K562 (cell line): ENCODE measurements around the gene WNT2. TPM values are rescaled to one million over a fixed set of nuclear protein-coding genes. Genes with fewer than 3 reads are reported as not detected.

Source experiments
- ATAC-seq: fragments of 200-7000 bp; cut with Tn5 transposase; 3 replicates; pipeline ENCODE4 v1.9.1; 2020; ENCODE audit warnings: moderate library complexity
- BruUV-seq: library from RNA; stranded (reverse); fragments of 400-500 nt; replicated peaks from 2 replicates; lab custom pipeline; 2021; lab: Mats Ljungman, UMichigan
- CTCF ChIA-PET: fragments of 300-600 bp; formaldehyde crosslinking; extraction: SDS; loops from one replicate; lab custom pipeline; 2021; ENCODE audit warnings: low intra/inter-chr PET ratio; lab: Yijun Ruan, JAX
- POLR2A ChIA-PET: fragments of 300-600, 350-650 bp; sonication (Branson Sonifier 250); formaldehyde crosslinking; extraction: SDS; loops from one replicate; lab custom pipeline; 2021; ENCODE audit warnings: antibody characterized with exemption, inconsistent platforms; lab: Yijun Ruan, JAX
- DNase-seq, 4 experiments: peaks; one replicate each; pipeline versions ENCODE4 v3.0.0 to v3.0.0-alpha.2; 2011 to 2018; ENCODE audit warnings: low spot score in 3 of 4, mixed read lengths in 3 of 4; ENCODE audit errors: extremely low read depth in 1 of 4
- FAIRE-seq: peaks from 2 replicates; lab custom pipeline; 2011; peaks lifted over from hg19 to GRCh38; lab: Jason Lieb, UNC
- H2AFZ ChIP-seq: 2 replicates; pipeline ENCODE4 v1.6.0; 2011; ENCODE audit warnings: low read depth, low read length, control low read depth, inconsistent platforms
- H3K27ac ChIP-seq: fragments of 200-600 bp; 3 replicates; pipeline ENCODE4 v1.8.0; 2011; ENCODE audit warnings: low read depth, mild to moderate bottlenecking, control low read depth, inconsistent platforms, low read length, moderate library complexity, mixed read lengths; ENCODE audit errors: extremely low read depth
- H3K27me3 ChIP-seq, 2 experiments: fragments of 300-600 bp in 1 of 2; 2 replicates in 1 of 2; 3 replicates in 1 of 2; pipeline versions ENCODE4 v1.6.0 to v1.8.0; 2011; ENCODE audit warnings: inconsistent platforms in 2 of 2, low read length in 2 of 2, mild to moderate bottlenecking in 1 of 2, mixed read lengths in 1 of 2, moderate library complexity in 1 of 2; ENCODE audit not compliant: control insufficient read depth in 2 of 2, insufficient read depth in 2 of 2
- H3K36me3 ChIP-seq: fragments of 300-600 bp; 3 replicates; pipeline ENCODE4 v1.8.0; 2011; ENCODE audit warnings: mild to moderate bottlenecking, low read length, inconsistent platforms; ENCODE audit not compliant: control insufficient read depth, insufficient read depth
- H3K4me1 ChIP-seq, 2 experiments: fragments of 200-600 bp in 1 of 2; replicated peaks in 1 of 2; 2 replicates in 1 of 2; 3 replicates in 1 of 2; pipeline versions ENCODE4 v1.5.1 to v1.8.0; 2011; ENCODE audit warnings: inconsistent platforms in 2 of 2, low read length in 2 of 2, mild to moderate bottlenecking in 1 of 2, mixed read lengths in 1 of 2, moderate library complexity in 1 of 2; ENCODE audit not compliant: control insufficient read depth in 2 of 2, insufficient read depth in 2 of 2
- H3K4me2 ChIP-seq: 2 replicates; pipeline ENCODE4 v1.6.1; 2011; ENCODE audit warnings: low read length, control low read depth, inconsistent platforms, mixed read lengths; ENCODE audit not compliant: insufficient read depth
- H3K4me3 ChIP-seq: fragments of 200-600 bp; sonication (generic), shearing (Covaris generic); 2 replicates; pipeline ENCODE4 v1.5.1; 2016; ENCODE audit warnings: control low read depth, inconsistent platforms
- H3K79me2 ChIP-seq: fragments of 200-600 bp; 3 replicates; pipeline ENCODE4 v1.8.0; 2011; ENCODE audit warnings: low read length, inconsistent platforms; ENCODE audit not compliant: control insufficient read depth, insufficient read depth
- H3K9ac ChIP-seq, 2 experiments: 2 replicates each; pipeline versions ENCODE4 v1.6.0 to v1.6.1; 2011; ENCODE audit warnings: low read depth in 2 of 2, low read length in 2 of 2, control low read depth in 1 of 2, inconsistent platforms in 1 of 2, mild to moderate bottlenecking in 1 of 2, mixed read lengths in 1 of 2; ENCODE audit not compliant: insufficient read depth in 1 of 2
- H3K9me1 ChIP-seq: one replicate; pipeline ENCODE4 v1.6.0; 2011; ENCODE audit warnings: inconsistent platforms, mild to moderate bottlenecking, low read length, moderate library complexity; ENCODE audit not compliant: control insufficient read depth, insufficient read depth
- H3K9me3 ChIP-seq: replicated peaks from 2 replicates; pipeline ENCODE4 v1.5.1; 2011; ENCODE audit warnings: low read depth, low read length, inconsistent platforms; ENCODE audit not compliant: control insufficient read depth, insufficient read depth
- H4K20me1 ChIP-seq: replicated peaks from 2 replicates; pipeline ENCODE4 v1.6.1; 2011; ENCODE audit warnings: low read length, inconsistent platforms, mixed read lengths; ENCODE audit not compliant: control insufficient read depth, insufficient read depth
- CTBP1 ChIP-seq: fragments of 450-650 bp; IDR thresholded peaks from 2 replicates; pipeline ENCODE4 v1.6.1; 2016; ENCODE audit warnings: borderline replicate concordance
- RAD21 ChIP-seq, 2 experiments: fragments of 250-450 bp in 1 of 2; fragments of 450-650 bp in 1 of 2; sonication (Bioruptor Pico) in 1 of 2; formaldehyde crosslinking in 1 of 2; IDR thresholded peaks in 1 of 2; conservative IDR thresholded peaks in 1 of 2; 2 replicates each; pipeline versions ENCODE4 v1.4.0 to v1.8.0; 2020 to 2022; ENCODE audit warnings: mild to moderate bottlenecking in 2 of 2, moderate library complexity in 1 of 2
- WGBS: fragments of 100-300 bp; shearing (Covaris generic); methylation state at CpG from one replicate; pipeline ENCODE4 v1.1.6; 2016; ENCODE audit warnings: low coverage, mixed read lengths; ENCODE audit not compliant: insufficient coverage; ENCODE audit errors: missing lambda C conversion rate; 5-methylcytosine and 5-hydroxymethylcytosine counted together
- in situ Hi-C: fragments of 300-500 bp; cut with MboI; formaldehyde crosslinking; loops from 4 replicates; pipeline ENCODE4 v1.15.0; 2018; ENCODE audit warnings: inconsistent platforms, mixed read lengths
- intact Hi-C: fragments of 100-400 bp; cut with micrococcal nuclease; formaldehyde crosslinking; loops from 2 replicates; pipeline ENCODE4 v1.14.2; 2022
- polyA plus RNA-seq, 8 experiments: library from polyadenylated mRNA; depleted of rRNA in 4 of 8; stranded (reverse) in 5 of 8; unstranded in 3 of 8; fragments of >200 nt; fragmentation: Nextera tagmentation in 2 of 8; fragmentation: Illumina TruSeq in 1 of 8; extraction: Ambion mirVana in 2 of 8; extraction: Trizol in 1 of 8; gene quantifications; 2 replicates each; pipeline versions ENCODE4 v1.2.1 to v1.2.3, GENCODE V29; 2011 to 2014; ENCODE audit warnings: inconsistent platforms in 1 of 8, missing spikeins in 1 of 8
- total RNA-seq, 7 experiments: library from RNA; depleted of rRNA in 6 of 7; stranded (reverse); fragments of >200 nt in 6 of 7; fragmentation: Illumina TruSeq in 2 of 7; extraction: Trizol in 2 of 7; gene quantifications; 2 replicates each; pipeline versions ENCODE4 v1.2.1 to v1.2.3, GENCODE V29; 2011 to 2021; ENCODE audit warnings: low replicate concordance in 1 of 7
- TF ChIP-seq, protein P1 (sequence below): fragments of 250-450 bp; sonication (Bioruptor Pico); IDR thresholded peaks from 2 replicates; pipeline ENCODE4 v1.4.0; 2020
- TF ChIP-seq, protein P2 (sequence below), 3 experiments: IDR thresholded peaks in 2 of 3; conservative IDR thresholded peaks in 1 of 3; 2 replicates each; pipeline ENCODE4 v1.5.1; 2011 to 2012; ENCODE audit warnings: low read length in 3 of 3, mild to moderate bottlenecking in 3 of 3, control low read depth in 2 of 3, improper control_type of control experiment in 1 of 3, inconsistent platforms in 1 of 3, low read depth in 1 of 3, mixed read lengths in 1 of 3, moderate library complexity in 1 of 3; ENCODE audit not compliant: insufficient read depth in 2 of 3

The WNT2 gene
- total and polyA plus RNA-seq, 9 of the 15 experiments (the other 6 are each of a cell fraction or from before 2014, with no cell fraction given) = 0.04 TPM; not detected in 8

DNA sequence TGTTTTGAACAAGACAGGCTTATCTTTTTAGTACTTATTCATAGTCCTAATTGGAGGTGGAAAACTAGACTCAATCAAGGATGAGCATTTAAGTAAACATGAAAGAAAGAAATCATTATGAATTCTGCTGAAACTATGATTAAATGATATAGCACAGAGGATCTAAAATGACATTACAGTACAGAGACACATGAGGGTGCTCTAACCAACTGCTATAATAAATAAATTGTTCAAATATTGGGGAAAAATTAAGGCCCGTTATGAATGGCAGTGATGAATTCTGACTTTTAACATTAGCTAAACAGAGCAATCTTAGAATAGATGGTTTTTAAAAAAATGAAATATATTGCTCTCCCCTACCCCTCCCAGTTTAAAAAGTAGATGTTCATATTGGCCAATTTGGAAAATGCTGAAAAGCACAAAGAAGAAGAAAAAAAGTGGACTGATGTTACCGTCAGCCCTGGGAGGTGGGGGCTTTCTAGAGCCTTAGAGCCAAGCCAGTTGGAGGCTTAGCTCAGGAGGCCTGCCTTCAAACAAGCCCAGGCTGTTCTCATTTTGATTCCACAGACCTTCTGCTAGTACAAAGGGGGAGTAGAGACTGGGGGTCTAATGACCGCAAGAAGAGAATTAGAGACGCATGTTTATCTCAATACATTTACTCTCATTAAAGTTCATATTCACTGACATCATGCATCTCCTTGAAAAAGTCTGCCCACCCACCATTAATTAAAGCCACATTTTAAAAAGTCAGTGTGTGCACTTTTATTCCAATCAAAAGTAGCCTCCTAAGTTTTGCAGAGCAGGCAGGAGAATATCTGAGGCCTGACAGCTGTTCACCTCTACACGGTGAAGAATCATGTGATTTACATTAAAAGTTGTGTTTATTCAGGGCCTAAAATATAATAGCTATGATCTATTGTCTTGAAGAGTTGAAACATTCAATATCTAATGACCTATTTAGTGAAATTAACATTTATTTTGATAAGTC lies 10.0 kb downstream of the WNT2 start:
- FAIRE-seq (no peak), DNase-seq (no peak), ATAC-seq (peak; percentile 38; the same call in 1 of the 3 replicates)
- no peaks in the 10 kb centered on the region for H3K36me3 ChIP-seq
- no peaks in the 10 kb centered on the region for H3K9me1 ChIP-seq
- no peaks in the 10 kb centered on the region for H4K20me1 ChIP-seq
- H3K79me2 ChIP-seq = no peaks in the 10 kb centered on the region
- intact Hi-C loops (no loop called here), in situ Hi-C loops (no loop called here)
- CTCF ChIA-PET = no interaction called here
- H3K9ac ChIP-seq = no peak overlapping the region
- WGBS = 2% methylated on average over 5 of the region's 5 CpGs
- no peak overlapping the region for H3K27ac ChIP-seq
- H3K4me1 ChIP-seq = no peaks in the 10 kb centered on the region
- H3K4me2 ChIP-seq = no peak overlapping the region
- H3K9me3 ChIP-seq = no peaks in the 10 kb centered on the region
- H3K27me3 ChIP-seq = no peaks in the 10 kb centered on the region
- TF ChIP-seq, protein P1, sequence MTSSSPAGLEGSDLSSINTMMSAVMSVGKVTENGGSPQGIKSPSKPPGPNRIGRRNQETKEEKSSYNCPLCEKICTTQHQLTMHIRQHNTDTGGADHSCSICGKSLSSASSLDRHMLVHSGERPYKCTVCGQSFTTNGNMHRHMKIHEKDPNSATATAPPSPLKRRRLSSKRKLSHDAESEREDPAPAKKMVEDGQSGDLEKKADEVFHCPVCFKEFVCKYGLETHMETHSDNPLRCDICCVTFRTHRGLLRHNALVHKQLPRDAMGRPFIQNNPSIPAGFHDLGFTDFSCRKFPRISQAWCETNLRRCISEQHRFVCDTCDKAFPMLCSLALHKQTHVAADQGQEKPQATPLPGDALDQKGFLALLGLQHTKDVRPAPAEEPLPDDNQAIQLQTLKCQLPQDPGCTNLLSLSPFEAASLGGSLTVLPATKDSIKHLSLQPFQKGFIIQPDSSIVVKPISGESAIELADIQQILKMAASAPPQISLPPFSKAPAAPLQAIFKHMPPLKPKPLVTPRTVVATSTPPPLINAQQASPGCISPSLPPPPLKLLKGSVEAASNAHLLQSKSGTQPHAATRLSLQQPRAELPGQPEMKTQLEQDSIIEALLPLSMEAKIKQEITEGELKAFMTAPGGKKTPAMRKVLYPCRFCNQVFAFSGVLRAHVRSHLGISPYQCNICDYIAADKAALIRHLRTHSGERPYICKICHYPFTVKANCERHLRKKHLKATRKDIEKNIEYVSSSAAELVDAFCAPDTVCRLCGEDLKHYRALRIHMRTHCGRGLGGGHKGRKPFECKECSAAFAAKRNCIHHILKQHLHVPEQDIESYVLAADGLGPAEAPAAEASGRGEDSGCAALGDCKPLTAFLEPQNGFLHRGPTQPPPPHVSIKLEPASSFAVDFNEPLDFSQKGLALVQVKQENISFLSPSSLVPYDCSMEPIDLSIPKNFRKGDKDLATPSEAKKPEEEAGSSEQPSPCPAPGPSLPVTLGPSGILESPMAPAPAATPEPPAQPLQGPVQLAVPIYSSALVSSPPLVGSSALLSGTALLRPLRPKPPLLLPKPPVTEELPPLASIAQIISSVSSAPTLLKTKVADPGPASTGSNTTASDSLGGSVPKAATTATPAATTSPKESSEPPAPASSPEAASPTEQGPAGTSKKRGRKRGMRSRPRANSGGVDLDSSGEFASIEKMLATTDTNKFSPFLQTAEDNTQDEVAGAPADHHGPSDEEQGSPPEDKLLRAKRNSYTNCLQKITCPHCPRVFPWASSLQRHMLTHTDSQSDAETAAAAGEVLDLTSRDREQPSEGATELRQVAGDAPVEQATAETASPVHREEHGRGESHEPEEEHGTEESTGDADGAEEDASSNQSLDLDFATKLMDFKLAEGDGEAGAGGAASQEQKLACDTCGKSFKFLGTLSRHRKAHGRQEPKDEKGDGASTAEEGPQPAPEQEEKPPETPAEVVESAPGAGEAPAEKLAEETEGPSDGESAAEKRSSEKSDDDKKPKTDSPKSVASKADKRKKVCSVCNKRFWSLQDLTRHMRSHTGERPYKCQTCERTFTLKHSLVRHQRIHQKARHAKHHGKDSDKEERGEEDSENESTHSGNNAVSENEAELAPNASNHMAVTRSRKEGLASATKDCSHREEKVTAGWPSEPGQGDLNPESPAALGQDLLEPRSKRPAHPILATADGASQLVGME (CRISPR knock-in tag) = no peak
- TF ChIP-seq RAD21 (CRISPR knock-in tag; conservative IDR thresholded peaks at IDR 0.05 in 1 of 2, IDR thresholded peaks at IDR 0.05 in 1 of 2) (peak in 1 of 2 experiments; percentile 43; a peak in 2 of 4 replicates), CTBP1 (no peak)
- TF ChIP-seq, protein P2, sequence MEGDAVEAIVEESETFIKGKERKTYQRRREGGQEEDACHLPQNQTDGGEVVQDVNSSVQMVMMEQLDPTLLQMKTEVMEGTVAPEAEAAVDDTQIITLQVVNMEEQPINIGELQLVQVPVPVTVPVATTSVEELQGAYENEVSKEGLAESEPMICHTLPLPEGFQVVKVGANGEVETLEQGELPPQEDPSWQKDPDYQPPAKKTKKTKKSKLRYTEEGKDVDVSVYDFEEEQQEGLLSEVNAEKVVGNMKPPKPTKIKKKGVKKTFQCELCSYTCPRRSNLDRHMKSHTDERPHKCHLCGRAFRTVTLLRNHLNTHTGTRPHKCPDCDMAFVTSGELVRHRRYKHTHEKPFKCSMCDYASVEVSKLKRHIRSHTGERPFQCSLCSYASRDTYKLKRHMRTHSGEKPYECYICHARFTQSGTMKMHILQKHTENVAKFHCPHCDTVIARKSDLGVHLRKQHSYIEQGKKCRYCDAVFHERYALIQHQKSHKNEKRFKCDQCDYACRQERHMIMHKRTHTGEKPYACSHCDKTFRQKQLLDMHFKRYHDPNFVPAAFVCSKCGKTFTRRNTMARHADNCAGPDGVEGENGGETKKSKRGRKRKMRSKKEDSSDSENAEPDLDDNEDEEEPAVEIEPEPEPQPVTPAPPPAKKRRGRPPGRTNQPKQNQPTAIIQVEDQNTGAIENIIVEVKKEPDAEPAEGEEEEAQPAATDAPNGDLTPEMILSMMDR (IDR thresholded peaks at IDR 0.05 in 2 of 3, conservative IDR thresholded peaks at IDR 0.05 in 1 of 3; ENCODE audit: insufficient read depth in 2 of 3, low read depth in 1 of 3, low read length in 3 of 3) = peak in 1 of 3 experiments; percentile 40; a peak in 2 of 6 replicates
- no peak overlapping the region for H2AFZ ChIP-seq
- no peak overlapping the region for H3K4me3 ChIP-seq
- BruUV-seq = no TSS peak
- POLR2A ChIA-PET = interaction anchor here (0.6 kb wide), 1 partner anchor 1357 kb away, joined by 4 read pairs; no protein-coding TSS in a partner anchor
